Umbilical cord (tissue), 2 donors: Measurements from ENCODE around the gene PRMT6. TPM values are rescaled to one million over a fixed set of nuclear protein-coding genes. Genes with fewer than 3 reads are reported as not detected.
"Not testable (repeated sequence)": the region's sequence is repeated elsewhere in the genome, so short reads cannot be mapped to it uniquely, and the experiment has no call there.

Source experiments
- DNase-seq: peaks from one replicate; pipeline ENCODE4 v3.0.0-alpha.2; 2015; ENCODE audit warnings: low spot score
- total RNA-seq: library from RNA; depleted of rRNA; stranded (reverse); fragments of >200 nt; gene quantifications from one replicate; pipeline ENCODE4 v1.2.3, GENCODE V29; 2014; ENCODE audit warnings: low replicate concordance; ENCODE audit not compliant: insufficient read depth

Gene PRMT6
- total RNA-seq = 15.2 TPM

DNA sequence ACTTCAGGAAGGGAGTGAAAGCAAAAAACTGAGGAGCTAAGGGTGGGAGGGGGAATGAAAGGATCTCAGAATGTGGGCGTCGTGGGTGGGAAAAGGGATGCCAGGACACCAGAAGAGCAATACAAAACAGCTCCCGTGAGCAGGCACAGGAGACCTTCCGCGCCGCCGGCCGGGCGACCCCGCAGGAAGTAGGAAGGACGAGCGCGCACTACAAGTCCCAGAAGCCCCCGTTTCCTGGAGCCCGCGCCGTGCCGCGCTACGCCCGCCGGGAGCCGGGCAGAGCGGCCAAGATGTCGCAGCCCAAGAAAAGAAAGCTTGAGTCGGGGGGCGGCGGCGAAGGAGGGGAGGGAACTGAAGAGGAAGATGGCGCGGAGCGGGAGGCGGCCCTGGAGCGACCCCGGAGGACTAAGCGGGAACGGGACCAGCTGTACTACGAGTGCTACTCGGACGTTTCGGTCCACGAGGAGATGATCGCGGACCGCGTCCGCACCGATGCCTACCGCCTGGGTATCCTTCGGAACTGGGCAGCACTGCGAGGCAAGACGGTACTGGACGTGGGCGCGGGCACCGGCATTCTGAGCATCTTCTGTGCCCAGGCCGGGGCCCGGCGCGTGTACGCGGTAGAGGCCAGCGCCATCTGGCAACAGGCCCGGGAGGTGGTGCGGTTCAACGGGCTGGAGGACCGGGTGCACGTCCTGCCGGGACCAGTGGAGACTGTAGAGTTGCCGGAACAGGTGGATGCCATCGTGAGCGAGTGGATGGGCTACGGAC lies at the start of gene PRMT6:
TSS of gene PRMT6 (plus strand) at position 249 of the 771 bp plus-strand sequence. CDS start at position 291, 42 bp downstream.
- DNase-seq = peak; percentile 86

DNA sequence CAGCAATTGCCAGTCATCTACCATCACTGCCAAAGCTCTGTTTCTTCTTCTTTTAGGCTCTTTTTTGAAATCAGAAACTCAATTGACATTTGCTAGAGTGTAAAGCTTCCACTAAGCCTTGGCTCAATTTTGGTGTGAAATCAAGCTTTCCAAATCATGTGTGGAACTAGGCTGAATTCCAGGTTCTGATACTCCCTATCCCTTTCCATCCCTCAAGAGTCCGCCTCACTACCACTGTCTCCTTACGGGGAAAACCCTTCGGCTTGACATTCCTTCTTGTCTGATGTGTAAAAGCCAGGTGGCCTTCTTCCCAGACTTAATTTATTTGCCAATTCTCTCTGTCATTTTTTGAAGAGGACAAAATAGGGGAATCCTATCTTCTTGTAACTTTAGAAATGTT lies 47.2 kb upstream of the PRMT6 start:
- no peak for DNase-seq

DNA sequence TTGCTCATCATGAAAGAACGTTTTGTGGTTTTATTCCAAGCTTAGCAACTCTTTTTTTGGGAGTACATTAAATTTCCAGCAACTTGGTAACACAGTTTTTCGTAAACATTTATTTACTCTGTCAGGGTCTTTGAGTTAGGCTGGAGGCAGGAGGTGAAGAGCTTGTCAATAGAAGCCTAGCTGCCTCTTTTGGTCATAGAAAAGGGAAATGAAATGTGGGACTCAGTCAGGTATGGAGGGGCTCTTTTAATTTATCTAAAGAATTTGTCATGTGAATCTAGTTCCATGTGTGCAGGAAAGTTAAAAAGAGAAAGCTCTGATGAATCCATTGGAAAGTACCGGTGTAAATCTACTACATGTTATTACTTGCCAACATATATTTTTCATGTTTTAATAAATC lies 45.9 kb upstream of the PRMT6 start:
- DNase-seq = no peak

DNA sequence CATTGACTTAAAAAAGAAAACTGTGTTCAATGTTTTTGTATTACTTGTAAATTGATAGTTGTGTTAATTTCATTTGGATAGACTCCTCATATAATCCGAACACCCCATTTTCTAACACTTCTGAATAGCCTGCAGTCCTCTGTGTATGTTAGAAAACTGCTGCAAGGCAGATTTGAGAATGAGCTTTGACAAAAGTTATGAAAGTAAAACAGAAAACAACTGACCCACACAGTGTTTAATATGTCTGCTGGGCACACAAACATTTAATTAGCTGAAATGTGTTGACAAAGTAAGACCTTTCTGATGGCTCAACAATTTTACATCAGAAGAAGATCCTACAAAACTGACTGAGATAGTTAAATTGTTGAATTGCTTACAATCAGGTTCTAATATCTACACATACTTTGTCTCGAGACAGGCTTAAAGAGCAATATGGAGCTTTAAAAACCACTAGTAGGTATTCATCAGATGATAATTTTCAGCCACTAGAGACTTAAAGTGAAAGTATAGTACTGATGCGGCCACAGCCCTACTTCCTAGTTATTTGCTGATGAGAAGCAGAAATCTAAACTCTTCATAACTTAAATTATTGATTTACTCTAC lies 40.0 kb upstream of the PRMT6 start:
- no peak for DNase-seq

DNA sequence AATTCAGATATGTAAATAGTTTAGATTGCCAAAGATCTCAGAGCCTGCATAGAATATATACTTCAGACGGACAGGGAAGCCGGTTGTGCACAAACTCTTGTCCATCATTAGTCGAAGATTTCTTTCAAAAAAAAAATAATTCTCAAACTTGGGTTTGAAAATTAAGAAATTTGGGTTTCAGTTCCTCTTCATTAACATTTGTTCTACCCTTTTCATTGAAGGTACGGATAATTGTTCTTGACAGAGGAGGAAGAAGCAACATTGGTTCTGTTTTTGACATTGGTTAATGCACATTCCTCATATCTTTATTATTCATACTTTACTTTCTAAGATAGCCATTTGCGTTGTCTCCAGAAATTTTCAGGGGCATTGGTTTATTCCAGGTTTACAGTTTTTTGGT lies 38.0 kb upstream of the PRMT6 start:
- DNase-seq = no peak

DNA sequence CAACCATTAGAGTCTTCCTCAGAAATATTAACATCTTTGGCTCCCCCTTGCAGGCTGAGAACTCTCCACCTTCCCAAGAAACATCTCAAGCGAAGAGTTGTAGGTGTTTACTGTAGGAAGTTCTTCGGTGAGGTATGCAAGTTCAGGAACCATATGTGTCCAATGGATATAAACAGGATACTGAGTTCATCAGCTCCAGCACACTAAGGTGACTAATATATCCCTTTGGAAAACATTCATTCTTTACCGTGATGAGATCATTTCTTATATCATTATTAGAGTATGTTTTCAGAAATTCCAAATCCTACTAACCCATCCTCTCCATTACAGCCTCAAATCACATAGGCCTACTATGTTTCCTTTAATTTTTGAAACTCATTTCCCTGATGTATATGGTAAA lies 37.3 kb upstream of the PRMT6 start:
- no peak for DNase-seq

DNA sequence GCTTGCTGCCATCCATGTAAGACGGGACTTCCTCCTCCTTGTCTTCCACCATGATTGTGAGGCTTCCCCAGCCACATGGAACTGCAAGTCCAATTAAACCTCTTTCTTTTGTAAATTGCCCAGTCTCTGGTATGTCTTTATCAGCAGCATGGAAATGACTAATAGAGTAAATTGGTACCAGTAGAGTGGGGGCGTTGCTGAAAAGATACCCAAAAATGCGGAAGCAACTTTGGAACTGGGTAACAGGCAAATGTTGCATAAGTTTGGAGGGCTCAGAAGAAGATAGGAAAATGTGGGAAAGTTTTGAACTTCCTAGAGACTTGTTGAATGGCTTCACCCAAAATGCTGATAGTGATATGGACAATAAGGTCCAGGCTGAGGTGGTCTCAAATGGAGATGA lies 17.6 kb upstream of the PRMT6 start:
- DNase-seq = not testable (repeated sequence)

DNA sequence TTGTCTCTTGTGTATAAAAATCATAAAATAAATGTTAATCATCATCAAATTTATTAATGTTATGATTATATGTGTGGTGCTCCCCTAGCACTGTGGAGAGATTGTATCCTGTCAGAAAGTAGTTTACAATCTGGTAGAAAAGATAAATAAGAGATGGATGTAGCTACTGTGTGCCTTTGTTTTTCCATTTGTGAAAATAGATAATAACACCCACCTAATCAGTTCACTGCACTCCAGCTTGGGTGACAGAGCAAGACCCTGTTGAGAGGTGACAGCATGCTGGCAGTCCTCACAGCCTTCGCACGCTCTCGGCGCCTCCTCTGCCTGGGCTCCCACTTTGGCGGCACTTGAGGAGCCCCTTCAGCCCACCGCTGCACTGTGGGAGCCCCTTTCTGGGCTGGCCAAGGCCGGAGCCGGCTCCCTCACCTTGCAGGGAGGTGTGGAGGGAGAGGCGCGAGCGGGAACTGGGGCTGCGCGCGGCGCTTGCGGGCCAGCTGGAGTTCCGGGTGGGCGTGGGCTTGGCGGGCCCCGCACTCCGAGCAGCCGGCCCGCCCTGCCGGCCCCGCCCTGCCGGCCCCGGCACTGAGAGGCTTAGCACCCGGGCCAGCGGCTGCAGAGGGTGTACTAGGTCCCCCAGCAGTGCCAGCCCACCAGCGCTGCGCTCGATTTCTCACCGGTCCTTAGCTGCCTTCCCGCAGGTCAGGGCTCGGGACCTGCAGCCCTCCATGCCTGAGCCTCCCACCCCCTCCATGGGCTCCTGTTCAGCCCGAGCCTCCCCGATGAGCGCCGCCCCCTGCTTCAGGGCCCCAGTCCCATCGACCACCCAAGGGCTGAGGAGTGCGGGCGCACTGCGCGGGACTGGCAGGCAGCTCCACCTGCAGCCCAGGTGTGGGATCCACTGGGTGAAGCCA lies 11.9 kb upstream of the PRMT6 start:
- DNase-seq = not testable (repeated sequence)

DNA sequence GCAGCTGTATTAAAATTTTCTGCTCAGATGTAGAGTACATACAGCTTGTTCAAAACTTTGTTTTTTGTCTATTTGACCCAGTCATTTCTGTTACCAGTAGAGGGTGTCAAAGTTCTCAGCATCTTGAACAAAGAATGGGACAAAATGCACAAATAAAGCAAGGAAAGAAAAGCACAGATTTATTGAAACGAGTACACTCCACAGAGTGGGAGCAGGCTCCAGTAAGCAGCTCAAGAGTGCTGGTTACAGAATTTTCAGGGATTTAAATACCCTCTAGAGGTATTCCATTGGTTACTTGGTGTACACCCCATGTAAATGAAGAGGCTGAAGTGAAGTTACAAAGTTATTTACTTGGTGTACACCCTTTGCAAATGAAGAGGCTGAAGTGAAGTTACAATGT lies 8.9 kb upstream of the PRMT6 start:
- no peak for DNase-seq

DNA sequence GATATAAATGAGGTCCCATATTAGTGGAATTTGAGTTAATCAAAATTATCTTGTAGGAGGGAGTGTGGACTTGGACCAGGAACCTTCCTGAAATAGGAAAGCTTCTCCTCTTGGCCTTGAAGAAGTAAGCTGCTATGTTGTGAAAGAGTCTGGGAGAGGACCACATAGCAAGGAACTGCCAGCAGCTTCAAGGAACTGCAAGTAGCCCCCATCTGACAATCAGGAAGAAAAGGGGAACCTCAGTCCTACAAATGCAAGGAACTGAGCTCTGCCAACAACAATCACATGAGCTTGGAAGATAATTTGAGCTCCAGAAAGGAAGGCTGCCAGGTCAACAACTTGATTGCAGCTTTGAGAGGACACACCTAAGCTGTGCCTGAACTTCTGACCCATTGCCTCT lies 8.2 kb upstream of the PRMT6 start:
- DNase-seq = peak; percentile 1

DNA sequence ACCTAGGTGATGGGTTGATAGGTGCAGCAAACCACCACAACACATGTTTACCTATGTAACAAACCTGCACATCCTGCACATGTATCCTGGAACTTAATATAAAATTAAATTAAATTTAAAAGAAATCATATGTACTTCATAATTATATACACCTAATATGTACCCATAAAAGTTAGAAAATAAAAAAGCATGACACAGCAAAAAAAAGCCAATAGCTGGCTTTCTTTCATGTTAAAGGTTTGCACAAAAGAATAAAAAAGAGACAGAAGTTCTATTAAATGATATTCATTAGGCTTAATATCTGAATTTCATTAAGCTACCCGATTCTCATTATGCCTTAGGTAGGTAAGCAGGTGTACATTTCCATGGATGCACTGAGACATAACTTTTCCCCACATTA lies 5.2 kb upstream of the PRMT6 start:
- no peak for DNase-seq

DNA sequence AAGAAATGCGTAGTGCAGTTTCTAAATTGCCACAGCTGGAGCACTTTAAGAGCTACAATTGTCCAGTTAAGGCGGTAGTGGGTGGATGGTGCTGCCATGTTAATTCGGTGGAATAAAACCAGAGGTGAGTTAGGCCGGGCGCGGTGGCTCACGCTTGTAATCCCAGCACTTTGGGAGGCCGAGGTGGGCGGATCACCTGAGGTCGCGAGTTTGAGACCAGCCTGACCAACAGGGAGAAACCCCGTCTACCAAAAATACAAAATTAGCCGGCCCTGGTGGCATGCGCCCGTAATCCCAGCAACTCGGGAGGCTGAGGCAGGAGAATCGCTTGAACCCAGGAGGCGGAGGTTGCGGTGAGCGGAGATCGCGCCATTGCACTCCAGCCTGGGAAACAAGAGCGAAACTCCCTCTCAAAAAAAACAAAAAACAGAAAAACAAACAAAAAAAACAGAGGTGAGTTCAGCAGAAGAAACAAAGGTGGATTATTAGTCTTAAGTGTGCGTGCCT lies 502 bp upstream of the PRMT6 start:
- not testable (repeated sequence) for DNase-seq

DNA sequence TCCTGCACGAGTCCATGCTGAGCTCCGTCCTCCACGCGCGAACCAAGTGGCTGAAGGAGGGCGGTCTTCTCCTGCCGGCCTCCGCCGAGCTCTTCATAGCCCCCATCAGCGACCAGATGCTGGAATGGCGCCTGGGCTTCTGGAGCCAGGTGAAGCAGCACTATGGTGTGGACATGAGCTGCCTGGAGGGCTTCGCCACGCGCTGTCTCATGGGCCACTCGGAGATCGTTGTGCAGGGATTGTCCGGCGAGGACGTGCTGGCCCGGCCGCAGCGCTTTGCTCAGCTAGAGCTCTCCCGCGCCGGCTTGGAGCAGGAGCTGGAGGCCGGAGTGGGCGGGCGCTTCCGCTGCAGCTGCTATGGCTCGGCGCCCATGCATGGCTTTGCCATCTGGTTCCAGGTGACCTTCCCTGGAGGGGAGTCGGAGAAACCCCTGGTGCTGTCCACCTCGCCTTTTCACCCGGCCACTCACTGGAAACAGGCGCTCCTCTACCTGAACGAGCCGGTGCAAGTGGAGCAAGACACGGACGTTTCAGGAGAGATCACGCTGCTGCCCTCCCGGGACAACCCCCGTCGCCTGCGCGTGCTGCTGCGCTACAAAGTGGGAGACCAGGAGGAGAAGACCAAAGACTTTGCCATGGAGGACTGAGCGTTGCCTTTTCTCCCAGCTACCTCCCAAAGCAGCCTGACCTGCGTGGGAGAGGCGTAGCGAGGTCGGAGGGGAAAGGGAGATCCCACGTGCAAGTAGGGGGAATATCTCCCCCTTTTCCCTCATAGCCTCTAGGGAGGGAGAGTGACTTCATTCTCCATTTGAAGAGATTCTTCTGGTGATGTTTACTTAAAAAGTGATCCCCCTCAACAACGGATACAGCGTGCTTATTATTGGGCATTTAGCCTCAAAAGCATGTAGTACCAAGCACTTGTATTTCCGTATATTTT lies 991 bp downstream of the PRMT6 start:
- DNase-seq = peak; percentile 62

DNA sequence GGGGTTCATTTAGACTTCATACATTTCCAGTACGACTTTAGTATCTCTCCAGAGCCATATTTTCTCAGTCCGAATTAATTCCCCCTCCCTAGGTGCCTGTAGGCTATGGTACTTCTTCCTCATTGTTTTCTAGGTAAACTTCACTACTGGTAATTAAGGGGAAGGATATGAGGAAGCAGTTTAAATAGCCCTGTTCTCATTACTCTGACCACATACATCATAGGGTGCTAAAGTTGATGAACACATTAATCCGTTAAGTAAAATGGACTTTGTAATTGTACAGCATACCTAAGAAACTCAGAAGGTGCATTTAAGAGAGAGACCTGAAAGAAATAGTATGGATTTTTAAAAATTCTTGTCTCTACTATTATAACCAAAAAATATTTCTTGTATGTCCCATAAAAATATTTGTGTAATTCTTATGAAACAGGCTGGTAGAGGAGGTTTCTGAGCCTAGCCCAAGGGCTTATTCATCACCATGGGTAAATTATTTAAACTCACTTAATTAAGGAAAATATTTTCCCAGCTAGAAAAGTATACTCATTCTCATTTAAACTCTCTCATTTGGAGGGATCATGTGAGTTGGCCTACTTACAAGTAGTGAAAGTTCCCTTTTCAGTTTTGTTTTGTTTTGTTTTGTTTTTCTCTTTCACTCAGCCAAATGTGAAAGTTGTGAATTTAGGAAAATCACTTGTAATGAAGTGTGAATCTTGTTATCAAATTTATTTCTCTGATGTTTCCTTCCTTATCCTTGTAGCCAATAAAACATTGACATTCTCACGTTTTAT lies 2.0 kb downstream of the PRMT6 start:
- DNase-seq = no peak

DNA sequence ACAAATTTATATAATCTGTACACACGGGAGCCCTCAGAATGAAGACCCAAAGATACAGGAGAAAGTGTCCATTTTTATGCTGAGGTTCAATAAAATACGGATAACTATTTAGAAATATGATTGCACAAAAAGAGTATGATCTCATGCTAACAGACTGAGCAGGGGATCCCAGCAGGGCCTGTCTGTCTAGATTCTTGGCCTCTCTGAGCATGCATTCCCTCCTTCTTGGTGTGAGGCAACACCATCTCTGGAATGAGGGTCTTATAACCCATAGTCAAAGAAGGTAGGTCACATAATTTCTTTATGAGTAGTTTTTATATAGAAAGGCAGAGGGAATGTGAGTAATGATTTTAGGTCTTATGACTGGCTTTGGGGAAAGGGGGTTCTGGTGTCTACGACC lies 5.4 kb downstream of the PRMT6 start:
- DNase-seq = no peak

DNA sequence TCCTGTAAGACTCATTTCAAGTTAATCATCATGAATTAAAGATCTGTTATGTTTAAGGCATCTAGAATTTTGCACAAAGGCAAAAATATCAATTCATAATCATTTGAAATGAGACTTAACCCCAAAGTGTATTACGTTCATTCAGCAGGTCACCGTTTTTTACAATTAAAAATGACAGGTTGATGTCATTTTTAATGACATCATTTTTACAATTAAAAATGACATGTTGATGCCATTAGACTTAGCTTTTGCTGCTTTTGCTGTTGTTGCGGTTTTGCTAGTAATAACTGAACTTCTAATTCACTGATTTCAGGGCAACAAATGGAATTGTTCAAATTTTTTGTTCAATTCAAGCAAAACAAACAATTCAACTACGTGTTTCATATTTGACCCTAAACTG lies 17.0 kb downstream of the PRMT6 start:
- DNase-seq = no peak

DNA sequence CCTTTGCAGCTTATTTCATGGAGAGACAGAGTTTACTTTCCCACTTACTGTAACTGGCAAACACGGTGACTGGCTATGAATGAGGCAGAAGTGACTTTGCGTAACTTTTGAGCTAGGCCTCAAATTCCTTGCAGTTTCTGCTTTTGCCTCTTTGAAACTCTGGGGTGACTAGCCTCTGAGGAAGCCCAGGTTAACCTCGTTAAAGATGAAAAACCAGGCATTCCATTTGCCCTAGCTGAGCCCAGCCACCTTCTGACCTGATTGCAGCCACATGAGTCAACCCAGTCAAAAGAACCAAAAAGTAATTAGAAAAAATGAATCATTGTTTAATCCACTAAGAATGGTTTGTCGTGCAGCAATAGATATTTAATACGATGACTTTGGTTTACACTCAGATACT lies 20.4 kb downstream of the PRMT6 start:
- DNase-seq = no peak

DNA sequence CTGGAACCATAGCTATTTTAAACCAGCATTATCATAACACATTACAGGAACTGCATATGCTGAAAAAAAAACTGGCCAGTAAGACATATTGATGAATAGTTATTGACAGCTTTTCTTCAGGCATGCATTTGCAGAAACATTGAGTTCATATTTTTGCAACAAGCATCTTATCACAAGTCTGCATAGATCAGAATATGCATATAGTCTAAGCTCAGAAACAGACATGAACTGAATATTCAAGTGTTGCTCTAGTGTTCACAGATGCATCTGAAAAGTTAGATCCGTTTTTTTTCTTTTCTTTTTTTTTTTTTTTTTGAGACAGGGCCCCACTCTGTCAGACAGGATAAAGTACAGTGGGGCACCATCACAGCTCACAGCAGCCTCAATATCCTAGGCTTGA lies 22.8 kb downstream of the PRMT6 start:
- DNase-seq = no peak

DNA sequence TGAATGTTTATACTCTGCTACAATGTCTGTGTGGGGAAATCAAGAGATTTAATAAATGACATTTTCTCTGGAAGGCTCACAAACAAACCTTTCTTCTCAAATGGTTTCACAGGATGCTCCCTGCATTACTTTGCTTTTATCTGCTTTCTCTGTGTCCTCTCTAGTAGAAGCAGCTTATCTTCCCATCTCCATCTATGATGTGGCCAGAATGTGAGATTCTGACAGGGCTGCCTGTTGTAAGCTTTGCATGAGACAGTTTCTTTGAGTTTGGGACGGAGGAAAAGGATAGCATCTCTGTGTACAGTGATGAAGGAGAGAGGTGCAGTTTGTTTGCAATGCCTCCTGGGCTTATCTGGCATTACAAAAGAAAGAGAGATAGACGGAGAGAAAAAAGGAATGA lies 24.6 kb downstream of the PRMT6 start:
- DNase-seq = no peak

DNA sequence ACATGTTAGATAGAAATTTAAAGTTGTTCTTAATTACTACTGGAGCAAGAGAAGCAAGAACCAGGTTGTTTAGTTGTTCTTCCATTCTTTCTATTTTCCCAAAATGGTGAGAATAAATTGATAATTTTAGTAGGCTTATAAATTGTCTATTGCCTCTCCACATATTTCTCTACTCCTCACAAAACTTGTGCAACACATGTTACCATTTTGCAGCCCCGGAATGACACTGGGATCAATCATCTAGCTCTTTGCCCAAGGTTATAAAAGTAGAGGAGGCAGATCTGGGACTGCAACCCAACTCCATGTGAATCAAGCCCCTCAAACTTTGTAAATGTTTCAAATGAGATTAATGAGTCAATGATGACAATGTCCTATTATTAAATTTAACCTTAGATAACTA lies 34.9 kb downstream of the PRMT6 start:
- DNase-seq = no peak
